ENCODE results near the gene SLC44A4. TPM values are rescaled to one million over a fixed set of nuclear protein-coding genes. Genes with fewer than 3 reads are reported as not detected.

Gene SLC44A4
- total RNA-seq, 1 experiment from 2014 or later, result 3.1 TPM

DNA sequence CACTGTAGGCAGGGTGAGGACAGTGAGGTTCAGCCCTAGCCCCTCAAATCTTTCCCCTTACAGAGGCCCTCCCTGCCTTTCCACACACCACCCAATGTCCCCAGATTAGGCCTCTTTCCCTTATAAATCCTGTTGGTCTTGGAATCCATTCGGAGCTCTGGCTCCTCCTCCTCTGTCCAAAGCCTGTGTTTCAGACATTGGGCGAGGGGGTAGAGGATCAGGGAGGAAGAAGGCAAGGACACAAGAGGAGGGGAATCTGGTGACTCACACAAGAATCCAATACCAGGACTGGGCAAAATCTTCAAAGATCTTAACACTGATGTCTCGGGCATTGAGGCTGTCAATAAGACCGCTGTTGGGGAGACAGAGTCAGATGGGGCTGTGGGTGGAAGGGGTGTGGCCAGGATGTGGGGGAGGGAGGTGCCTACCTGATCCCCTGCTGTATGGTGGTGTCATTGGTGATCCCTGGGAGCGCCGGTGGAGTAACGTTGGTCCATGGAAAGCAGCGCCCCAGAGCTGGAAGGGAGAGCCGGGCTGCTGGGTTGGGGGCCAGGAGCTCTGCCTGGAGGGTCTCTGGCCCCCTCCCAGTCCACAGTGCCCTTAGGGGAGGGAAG, 7.6 kb downstream of the SLC44A4 start:
- Mint-ChIP-seq H3K27ac (peak overlapping the region; percentile 60), H3K4me1 (peaks cover 9% of the 10 kb centered on the region), H3K27me3 (ENCODE audit: low read depth) (no peaks in the 10 kb centered on the region), H3K36me3 (no peaks in the 10 kb centered on the region), H3K9me3 (no peaks in the 10 kb centered on the region), H3K4me3 (no peak overlapping the region)
- ATAC-seq (peak; percentile 33), DNase-seq (ENCODE audit: low spot score) (no peak)
- POLR2A ChIA-PET, result no interaction called here
- CTCF ChIA-PET, result interaction anchor here (1.0 to 1.7 kb wide), 2 partner anchors 11 to 190 kb away, joined by 4 to 5 read pairs; partner anchors contain the start of gene LY6G5C
- TF ChIP-seq ELF4 (CRISPR knock-in tag; IDR thresholded peaks at IDR 0.05; ENCODE audit: low read depth) (no peak), PRRX2 (CRISPR knock-in tag; IDR thresholded peaks at IDR 0.05) (no peak), RELA (CRISPR knock-in tag; IDR thresholded peaks at IDR 0.05; ENCODE audit: borderline replicate concordance) (no peak), GABPB1 (CRISPR knock-in tag; IDR thresholded peaks at IDR 0.05) (no peak), HMGA2 (CRISPR knock-in tag; IDR thresholded peaks at IDR 0.05) (no peak), FOXK1 (CRISPR knock-in tag; IDR thresholded peaks at IDR 0.05) (no peak), ZSCAN18 (CRISPR knock-in tag; IDR thresholded peaks at IDR 0.05) (no peak), ZNF416 (CRISPR knock-in tag; IDR thresholded peaks at IDR 0.05) (no peak), ZNF671 (CRISPR knock-in tag; IDR thresholded peaks at IDR 0.05) (no peak), CBFB (CRISPR knock-in tag; IDR thresholded peaks at IDR 0.05; ENCODE audit: low read depth) (no peak), CREB1 (CRISPR knock-in tag; IDR thresholded peaks at IDR 0.05) (no peak), ZNF263 (CRISPR knock-in tag; IDR thresholded peaks at IDR 0.05; ENCODE audit: low read depth) (no peak), IRF2 (CRISPR knock-in tag; IDR thresholded peaks at IDR 0.05; ENCODE audit: borderline replicate concordance, low read depth) (no peak), SMAD4 (CRISPR knock-in tag; IDR thresholded peaks at IDR 0.05) (no peak)
- TF ChIP-seq, protein P1, sequence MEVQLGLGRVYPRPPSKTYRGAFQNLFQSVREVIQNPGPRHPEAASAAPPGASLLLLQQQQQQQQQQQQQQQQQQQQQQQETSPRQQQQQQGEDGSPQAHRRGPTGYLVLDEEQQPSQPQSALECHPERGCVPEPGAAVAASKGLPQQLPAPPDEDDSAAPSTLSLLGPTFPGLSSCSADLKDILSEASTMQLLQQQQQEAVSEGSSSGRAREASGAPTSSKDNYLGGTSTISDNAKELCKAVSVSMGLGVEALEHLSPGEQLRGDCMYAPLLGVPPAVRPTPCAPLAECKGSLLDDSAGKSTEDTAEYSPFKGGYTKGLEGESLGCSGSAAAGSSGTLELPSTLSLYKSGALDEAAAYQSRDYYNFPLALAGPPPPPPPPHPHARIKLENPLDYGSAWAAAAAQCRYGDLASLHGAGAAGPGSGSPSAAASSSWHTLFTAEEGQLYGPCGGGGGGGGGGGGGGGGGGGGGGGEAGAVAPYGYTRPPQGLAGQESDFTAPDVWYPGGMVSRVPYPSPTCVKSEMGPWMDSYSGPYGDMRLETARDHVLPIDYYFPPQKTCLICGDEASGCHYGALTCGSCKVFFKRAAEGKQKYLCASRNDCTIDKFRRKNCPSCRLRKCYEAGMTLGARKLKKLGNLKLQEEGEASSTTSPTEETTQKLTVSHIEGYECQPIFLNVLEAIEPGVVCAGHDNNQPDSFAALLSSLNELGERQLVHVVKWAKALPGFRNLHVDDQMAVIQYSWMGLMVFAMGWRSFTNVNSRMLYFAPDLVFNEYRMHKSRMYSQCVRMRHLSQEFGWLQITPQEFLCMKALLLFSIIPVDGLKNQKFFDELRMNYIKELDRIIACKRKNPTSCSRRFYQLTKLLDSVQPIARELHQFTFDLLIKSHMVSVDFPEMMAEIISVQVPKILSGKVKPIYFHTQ (CRISPR knock-in tag; IDR thresholded peaks at IDR 0.05), result no peak
- TF ChIP-seq, protein P2, sequence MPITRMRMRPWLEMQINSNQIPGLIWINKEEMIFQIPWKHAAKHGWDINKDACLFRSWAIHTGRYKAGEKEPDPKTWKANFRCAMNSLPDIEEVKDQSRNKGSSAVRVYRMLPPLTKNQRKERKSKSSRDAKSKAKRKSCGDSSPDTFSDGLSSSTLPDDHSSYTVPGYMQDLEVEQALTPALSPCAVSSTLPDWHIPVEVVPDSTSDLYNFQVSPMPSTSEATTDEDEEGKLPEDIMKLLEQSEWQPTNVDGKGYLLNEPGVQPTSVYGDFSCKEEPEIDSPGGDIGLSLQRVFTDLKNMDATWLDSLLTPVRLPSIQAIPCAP (CRISPR knock-in tag; IDR thresholded peaks at IDR 0.05), result no peak
- TF ChIP-seq, protein P3, sequence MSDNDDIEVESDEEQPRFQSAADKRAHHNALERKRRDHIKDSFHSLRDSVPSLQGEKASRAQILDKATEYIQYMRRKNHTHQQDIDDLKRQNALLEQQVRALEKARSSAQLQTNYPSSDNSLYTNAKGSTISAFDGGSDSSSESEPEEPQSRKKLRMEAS (CRISPR knock-in tag; IDR thresholded peaks at IDR 0.05), result no peak
- TF ChIP-seq, protein P4, sequence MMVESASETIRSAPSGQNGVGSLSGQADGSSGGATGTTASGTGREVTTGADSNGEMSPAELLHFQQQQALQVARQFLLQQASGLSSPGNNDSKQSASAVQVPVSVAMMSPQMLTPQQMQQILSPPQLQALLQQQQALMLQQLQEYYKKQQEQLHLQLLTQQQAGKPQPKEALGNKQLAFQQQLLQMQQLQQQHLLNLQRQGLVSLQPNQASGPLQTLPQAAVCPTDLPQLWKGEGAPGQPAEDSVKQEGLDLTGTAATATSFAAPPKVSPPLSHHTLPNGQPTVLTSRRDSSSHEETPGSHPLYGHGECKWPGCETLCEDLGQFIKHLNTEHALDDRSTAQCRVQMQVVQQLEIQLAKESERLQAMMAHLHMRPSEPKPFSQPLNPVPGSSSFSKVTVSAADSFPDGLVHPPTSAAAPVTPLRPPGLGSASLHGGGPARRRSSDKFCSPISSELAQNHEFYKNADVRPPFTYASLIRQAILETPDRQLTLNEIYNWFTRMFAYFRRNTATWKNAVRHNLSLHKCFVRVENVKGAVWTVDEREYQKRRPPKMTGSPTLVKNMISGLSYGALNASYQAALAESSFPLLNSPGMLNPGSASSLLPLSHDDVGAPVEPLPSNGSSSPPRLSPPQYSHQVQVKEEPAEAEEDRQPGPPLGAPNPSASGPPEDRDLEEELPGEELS (CRISPR knock-in tag; IDR thresholded peaks at IDR 0.05), result no peak

- Mint-ChIP-seq H3K4me3 (no peak overlapping the region), H3K36me3 (no peaks in the 10 kb centered on the region), H3K4me1 (peaks cover 9% of the 10 kb centered on the region), H3K9me3 (no peaks in the 10 kb centered on the region), H3K27ac (no peak overlapping the region), H3K27me3 (ENCODE audit: low read depth) (no peaks in the 10 kb centered on the region)
- ChIA-PET CTCF (interaction anchor here (0.7 to 1.7 kb wide), 3 partner anchors 11 to 189 kb away, joined by 3 to 5 read pairs (median 4); partner anchors contain the start of gene LY6G5C), POLR2A (no interaction called here)
- peak; percentile 29 for DNase-seq (ENCODE audit: low spot score)
- ATAC-seq, result peak; percentile 68
- TF ChIP-seq NR3C1 (CRISPR knock-in tag; conservative IDR thresholded peaks at IDR 0.05; ENCODE audit: low read depth) (no peak), USF1 (CRISPR knock-in tag; IDR thresholded peaks at IDR 0.05) (no peak), FOXP1 (CRISPR knock-in tag; IDR thresholded peaks at IDR 0.05; ENCODE audit: borderline replicate concordance) (no peak), GTF2I (CRISPR knock-in tag; conservative IDR thresholded peaks at IDR 0.05) (0 out of 2 replicates have a peak, but pooled peaks have one; percentile 33), ZNF121 (CRISPR knock-in tag; IDR thresholded peaks at IDR 0.05) (0 out of 2 replicates have a peak, but pooled peaks have one; percentile 79), ZNF138 (CRISPR knock-in tag; conservative IDR thresholded peaks at IDR 0.05) (no peak), ELF4 (CRISPR knock-in tag; IDR thresholded peaks at IDR 0.05; ENCODE audit: low read depth) (no peak), SOX15 (CRISPR knock-in tag; IDR thresholded peaks at IDR 0.05) (no peak)
- TF ChIP-seq, protein P5, sequence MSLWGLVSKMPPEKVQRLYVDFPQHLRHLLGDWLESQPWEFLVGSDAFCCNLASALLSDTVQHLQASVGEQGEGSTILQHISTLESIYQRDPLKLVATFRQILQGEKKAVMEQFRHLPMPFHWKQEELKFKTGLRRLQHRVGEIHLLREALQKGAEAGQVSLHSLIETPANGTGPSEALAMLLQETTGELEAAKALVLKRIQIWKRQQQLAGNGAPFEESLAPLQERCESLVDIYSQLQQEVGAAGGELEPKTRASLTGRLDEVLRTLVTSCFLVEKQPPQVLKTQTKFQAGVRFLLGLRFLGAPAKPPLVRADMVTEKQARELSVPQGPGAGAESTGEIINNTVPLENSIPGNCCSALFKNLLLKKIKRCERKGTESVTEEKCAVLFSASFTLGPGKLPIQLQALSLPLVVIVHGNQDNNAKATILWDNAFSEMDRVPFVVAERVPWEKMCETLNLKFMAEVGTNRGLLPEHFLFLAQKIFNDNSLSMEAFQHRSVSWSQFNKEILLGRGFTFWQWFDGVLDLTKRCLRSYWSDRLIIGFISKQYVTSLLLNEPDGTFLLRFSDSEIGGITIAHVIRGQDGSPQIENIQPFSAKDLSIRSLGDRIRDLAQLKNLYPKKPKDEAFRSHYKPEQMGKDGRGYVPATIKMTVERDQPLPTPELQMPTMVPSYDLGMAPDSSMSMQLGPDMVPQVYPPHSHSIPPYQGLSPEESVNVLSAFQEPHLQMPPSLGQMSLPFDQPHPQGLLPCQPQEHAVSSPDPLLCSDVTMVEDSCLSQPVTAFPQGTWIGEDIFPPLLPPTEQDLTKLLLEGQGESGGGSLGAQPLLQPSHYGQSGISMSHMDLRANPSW (CRISPR knock-in tag; conservative IDR thresholded peaks at IDR 0.05; ENCODE audit: low read depth), result no peak
These were observed 8.3 kb downstream of the SLC44A4 start for GRCh38 chr6:31870385-31870921.

Data from WTC11 (cell line).